Liver (tissue), 9 donors: ENCODE measurements around the gene ITPKC. TPM values are rescaled to one million over a fixed set of nuclear protein-coding genes. Genes with fewer than 3 reads are reported as not detected.

Experiments used
- DNase-seq: peaks from one replicate; pipeline ENCODE4 v3.0.0-alpha.2; 2017; ENCODE audit warnings: low spot score
- H3K27ac ChIP-seq, 2 donors: one replicate each; pipeline ENCODE4 v1.7.0; 2013; ENCODE audit warnings: inconsistent platforms in 2 of 2, low read length in 2 of 2, control low read depth in 1 of 2, low read depth in 1 of 2, mild to moderate bottlenecking in 1 of 2
- H3K27me3 ChIP-seq, 4 donors: one replicate each; pipeline versions ENCODE4 v1.6.1 to v1.7.0; 2013; ENCODE audit warnings: low read length in 3 of 4, inconsistent platforms in 1 of 4, mild to moderate bottlenecking in 1 of 4, moderate library complexity in 1 of 4; ENCODE audit not compliant: control insufficient read depth in 4 of 4, insufficient read depth in 4 of 4
- H3K36me3 ChIP-seq, 4 donors: one replicate each; pipeline versions ENCODE4 v1.6.1 to v1.7.0; 2013; ENCODE audit warnings: low read length in 3 of 4, mild to moderate bottlenecking in 3 of 4, low read depth in 1 of 4, moderate library complexity in 1 of 4; ENCODE audit not compliant: control insufficient read depth in 4 of 4, insufficient read depth in 3 of 4
- H3K4me1 ChIP-seq, 4 donors: one replicate each; pipeline versions ENCODE4 v1.6.1 to v1.7.0; 2013; ENCODE audit warnings: low read length in 3 of 4, mild to moderate bottlenecking in 3 of 4, moderate library complexity in 1 of 4; ENCODE audit not compliant: control insufficient read depth in 4 of 4, insufficient read depth in 4 of 4
- H3K4me3 ChIP-seq, 3 donors: one replicate each; pipeline versions ENCODE4 v1.6.1 to v1.7.0; 2013; ENCODE audit warnings: low read length in 3 of 3, control low read depth in 1 of 3, low read depth in 1 of 3, mild to moderate bottlenecking in 1 of 3
- H3K9ac ChIP-seq, 2 donors: one replicate each; pipeline ENCODE4 v1.7.0; 2013; ENCODE audit warnings: low read length in 2 of 2, mild to moderate bottlenecking in 2 of 2, moderate library complexity in 2 of 2, control low read depth in 1 of 2, low read depth in 1 of 2
- H3K9me3 ChIP-seq, 4 donors: one replicate each; pipeline versions ENCODE4 v1.6.1 to v1.7.0; 2013; ENCODE audit warnings: low read length in 3 of 4; ENCODE audit not compliant: control insufficient read depth in 4 of 4
- ATF3 ChIP-seq: IDR thresholded peaks from 2 replicates; pipeline ENCODE4 v1.6.1; 2016; ENCODE audit warnings: antibody characterized with exemption
- CTCF ChIP-seq: fragments of 150-350 bp; IDR thresholded peaks from 2 replicates; pipeline ENCODE4 v1.5.1; 2017; ENCODE audit warnings: improper control_type of control experiment, low read depth, low read length; ENCODE audit not compliant: missing input control
- EGR1 ChIP-seq, 2 donors: IDR thresholded peaks; 2 replicates each; pipeline ENCODE4 v1.6.1; 2016 to 2018; ENCODE audit warnings: antibody characterized with exemption in 2 of 2, low read depth in 2 of 2
- FOXA2 ChIP-seq: IDR thresholded peaks from 2 replicates; pipeline ENCODE4 v1.6.1; 2016; ENCODE audit warnings: antibody characterized with exemption
- GABPA ChIP-seq, 2 donors: IDR thresholded peaks in 1 of 2; conservative IDR thresholded peaks in 1 of 2; 2 replicates each; pipeline ENCODE4 v1.6.1; 2016; ENCODE audit warnings: antibody characterized with exemption in 2 of 2, mild to moderate bottlenecking in 1 of 2, moderate library complexity in 1 of 2
- HNF4A ChIP-seq, 2 donors: conservative IDR thresholded peaks; 2 replicates each; pipeline ENCODE4 v1.6.1; 2016; ENCODE audit warnings: antibody characterized with exemption in 2 of 2, mild to moderate bottlenecking in 2 of 2
- HNF4G ChIP-seq: IDR thresholded peaks from 2 replicates; pipeline ENCODE4 v1.6.1; 2016; ENCODE audit warnings: antibody characterized with exemption
- JUND ChIP-seq, 2 donors: IDR thresholded peaks; 2 replicates each; pipeline ENCODE4 v1.6.1; 2016; ENCODE audit warnings: antibody characterized with exemption in 2 of 2
- MAX ChIP-seq: IDR thresholded peaks from 2 replicates; pipeline ENCODE4 v1.6.1; 2016; ENCODE audit warnings: antibody characterized with exemption
- NR2F2 ChIP-seq: IDR thresholded peaks from 2 replicates; pipeline ENCODE4 v1.6.1; 2016; ENCODE audit warnings: antibody characterized with exemption
- RAD21 ChIP-seq, 2 donors: IDR thresholded peaks; 2 replicates each; pipeline ENCODE4 v1.6.1; 2016; ENCODE audit warnings: antibody characterized with exemption in 2 of 2, mild to moderate bottlenecking in 2 of 2
- REST ChIP-seq: IDR thresholded peaks from 2 replicates; pipeline ENCODE4 v1.6.1; 2016; ENCODE audit warnings: antibody characterized with exemption, mild to moderate bottlenecking
- RXRA ChIP-seq, 2 donors: IDR thresholded peaks; 2 replicates each; pipeline ENCODE4 v1.6.1; 2017 to 2018; ENCODE audit warnings: antibody characterized with exemption in 2 of 2, mild to moderate bottlenecking in 1 of 2
- SP1 ChIP-seq: IDR thresholded peaks from 2 replicates; pipeline ENCODE4 v1.6.1; 2018; ENCODE audit warnings: antibody characterized with exemption, mild to moderate bottlenecking
- TAF1 ChIP-seq: conservative IDR thresholded peaks from 2 replicates; pipeline ENCODE4 v1.6.1; 2016; ENCODE audit warnings: antibody characterized with exemption, mild to moderate bottlenecking
- YY1 ChIP-seq: IDR thresholded peaks from 2 replicates; pipeline ENCODE4 v1.6.1; 2016; ENCODE audit warnings: antibody characterized with exemption, mild to moderate bottlenecking
- ZBTB33 ChIP-seq: IDR thresholded peaks from 2 replicates; pipeline ENCODE4 v1.6.1; 2016; ENCODE audit warnings: antibody characterized with exemption
- WGBS: extraction: QIAGEN DNeasy Blood & Tissue Kit; methylation state at CpG from one replicate; pipeline ENCODE4 v1.1.7; 2013; 5-methylcytosine and 5-hydroxymethylcytosine counted together
- polyA plus RNA-seq, 2 donors: library from polyadenylated mRNA; stranded (reverse) in 1 of 2; unstranded in 1 of 2; fragments of 200-250 nt in 1 of 2; fragments of >200 nt in 1 of 2; fragmentation: Nextera tagmentation in 1 of 2; extraction: Ambion mirVana in 1 of 2; gene quantifications; one replicate each; pipeline versions ENCODE4 v1.2.1 to v1.2.3, GENCODE V29; 2013 to 2015
- total RNA-seq, 2 donors: library from RNA; depleted of rRNA; stranded (reverse); fragments of >200 nt; gene quantifications; one replicate each; pipeline ENCODE4 v1.2.3, GENCODE V29; 2014
- donor health status: healthy.
- donor health status: healthy.
- donor health status: healthy.
- donor health status: healthy.
- donor health status: healthy.

The ITPKC gene
- total RNA-seq (10 to 100 TPM in 1 of 2 donors, 1 to 10 TPM in 1; 5.1 to 12.5 TPM), polyA plus RNA-seq (10 to 100 TPM in 1 of 2 donors, 1 to 10 TPM in 1; 4.2 to 10.2 TPM)

GRCh38 chr19:40716482-40717324 is at the start of gene ITPKC, which contains the start of gene COQ8B:
ITPKC (plus strand) TSS chr19:40717112; CDS start chr19:40717136, 24 bp downstream.
COQ8B (minus strand) TSS chr19:40716886; CDS start chr19:40714632, 2,254 bp downstream.
- H3K9me3 ChIP-seq: no peaks in the 10 kb centered on the region
- no peaks in the 10 kb centered on the region for H3K27me3 ChIP-seq
- under 1% methylated on average over 76 of the region's 76 CpGs for WGBS
- TF ChIP-seq NR2F2 (peak; percentile 16), TAF1 (no peak), RXRA (IDR thresholded peaks at IDR 0.05) (peak; percentile 16 to 31), MAX (no peak), JUND (IDR thresholded peaks at IDR 0.05) (peak in 1 of 2 donors; percentile 49), REST (no peak), RAD21 (IDR thresholded peaks at IDR 0.05) (no peak), FOXA2 (no peak), ZBTB33 (peak; percentile 64), HNF4A (conservative IDR thresholded peaks at IDR 0.05) (peak in 1 of 2 donors; percentile 42), HNF4G (no peak), EGR1 (IDR thresholded peaks at IDR 0.05; ENCODE audit: low read depth in 2 of 2) (peak in 1 of 2 donors; percentile 42), YY1 (peak; percentile 60), SP1 (peak; percentile 64), ATF3 (no peak), GABPA (IDR thresholded peaks at IDR 0.05 in 1 of 2, conservative IDR thresholded peaks at IDR 0.05 in 1 of 2) (peak; percentile 77 to 91)
- peak within 1 kb of the TSS; percentile 95 to 97 for H3K27ac ChIP-seq
- H3K4me1 ChIP-seq: peaks cover 9 to 56% (median 39%) of the 10 kb centered on the region in 4 donors
- H3K4me3 ChIP-seq: peak within 1 kb of the TSS; percentile 61 to 91 (median 78)
- H3K9ac ChIP-seq: peak within 1 kb of the TSS; percentile 40 to 93
- peak; percentile 99 for DNase-seq
- peaks cover 0 to 3% (median 0%) of the 10 kb centered on the region in 4 donors for H3K36me3 ChIP-seq

GRCh38 chr19:40667602-40668001 is 49.3 kb upstream of the ITPKC start:
- Histone ChIP-seq H3K27ac (no peak overlapping the region), H3K9me3 (no peaks in the 10 kb centered on the region), H3K27me3 (no peaks in the 10 kb centered on the region), H3K36me3 (peaks cover 12 to 34% (median 20%) of the 10 kb centered on the region in 4 donors), H3K4me1 (peaks cover 0 to 8% (median 5%) of the 10 kb centered on the region in 4 donors), H3K4me3 (no peak overlapping the region), H3K9ac (no peak overlapping the region)
- DNase-seq: no peak
- 96% methylated on average over 14 of the region's 14 CpGs for WGBS
- TF ChIP-seq RXRA (IDR thresholded peaks at IDR 0.05) (no peak), SP1 (no peak), FOXA2 (no peak), TAF1 (no peak), JUND (IDR thresholded peaks at IDR 0.05) (no peak), REST (no peak), HNF4A (conservative IDR thresholded peaks at IDR 0.05) (no peak), HNF4G (no peak), YY1 (no peak), GABPA (IDR thresholded peaks at IDR 0.05 in 1 of 2, conservative IDR thresholded peaks at IDR 0.05 in 1 of 2) (no peak), CTCF (no peak), ATF3 (no peak)
